Measurements from ENCODE around the gene GALNT18.

GALNT18 gene

GRCh38 chr11:11510939-11511338, 110.9 kb downstream of the GALNT18 start:
- ATAC-seq: no peak
- TF ChIP-seq CREB5 (CRISPR knock-in tag; IDR thresholded peaks at IDR 0.05; ENCODE audit: low read depth) (no peak), TOX (CRISPR knock-in tag; IDR thresholded peaks at IDR 0.05; ENCODE audit: borderline replicate concordance) (no peak), OSR1 (CRISPR knock-in tag; IDR thresholded peaks at IDR 0.05) (no peak), GLIS3 (CRISPR knock-in tag; IDR thresholded peaks at IDR 0.05) (no peak), ZC3H10 (CRISPR knock-in tag; IDR thresholded peaks at IDR 0.05) (no peak), ZNF565 (CRISPR knock-in tag; conservative IDR thresholded peaks at IDR 0.05; ENCODE audit: low read depth) (no peak), SNAI2 (CRISPR knock-in tag; IDR thresholded peaks at IDR 0.05) (no peak), ZNF8 (CRISPR knock-in tag; IDR thresholded peaks at IDR 0.05) (no peak), ARNTL (CRISPR knock-in tag; IDR thresholded peaks at IDR 0.05; ENCODE audit: borderline replicate concordance, low read depth) (no peak)

GRCh38 chr11:11505692-11506091, 116.1 kb downstream of the GALNT18 start:
- ATAC-seq: no peak
- no peak for TF ChIP-seq ZFP30 (CRISPR knock-in tag; IDR thresholded peaks at IDR 0.05)

GRCh38 chr11:11505190-11505589, 116.6 kb downstream of the GALNT18 start:
- TF ChIP-seq CREB5 (CRISPR knock-in tag; IDR thresholded peaks at IDR 0.05; ENCODE audit: low read depth) (no peak), ZNF8 (CRISPR knock-in tag; IDR thresholded peaks at IDR 0.05) (no peak), ZNF70 (CRISPR knock-in tag; IDR thresholded peaks at IDR 0.05) (no peak), ZFP30 (CRISPR knock-in tag; IDR thresholded peaks at IDR 0.05) (no peak), ESRRG (CRISPR knock-in tag; IDR thresholded peaks at IDR 0.05) (no peak), GLIS3 (CRISPR knock-in tag; IDR thresholded peaks at IDR 0.05) (no peak), PATZ1 (CRISPR knock-in tag; IDR thresholded peaks at IDR 0.05; ENCODE audit: borderline replicate concordance) (no peak), ZC3H10 (CRISPR knock-in tag; IDR thresholded peaks at IDR 0.05) (no peak), TOX (CRISPR knock-in tag; IDR thresholded peaks at IDR 0.05; ENCODE audit: borderline replicate concordance) (no peak), PPARA (CRISPR knock-in tag; IDR thresholded peaks at IDR 0.05; ENCODE audit: borderline replicate concordance) (no peak), TCF4 (CRISPR knock-in tag; IDR thresholded peaks at IDR 0.05; ENCODE audit: borderline replicate concordance) (no peak), SNAI2 (CRISPR knock-in tag; IDR thresholded peaks at IDR 0.05) (no peak), CSRNP3 (CRISPR knock-in tag; IDR thresholded peaks at IDR 0.05) (no peak), TSHZ2 (CRISPR knock-in tag; IDR thresholded peaks at IDR 0.05) (no peak), OSR1 (CRISPR knock-in tag; IDR thresholded peaks at IDR 0.05) (no peak), CSDC2 (CRISPR knock-in tag; IDR thresholded peaks at IDR 0.05) (no peak), ARNTL (CRISPR knock-in tag; IDR thresholded peaks at IDR 0.05; ENCODE audit: borderline replicate concordance, low read depth) (no peak), RARB (CRISPR knock-in tag; IDR thresholded peaks at IDR 0.05) (no peak), ISL1 (CRISPR knock-in tag; IDR thresholded peaks at IDR 0.05) (no peak), ZFP3 (CRISPR knock-in tag; IDR thresholded peaks at IDR 0.05) (no peak)
- ATAC-seq: no peak

All from SK-N-SH treated with all-trans-retinoic acid at 6 μM for 48 hours (cell line).